Cardiac fibroblast (primary cell): ENCODE measurements around the gene HYAL4.
"Not testable (repeated sequence)": the region's sequence is repeated elsewhere in the genome, so short reads cannot be mapped to it uniquely, and the experiment has no call there.

Source experiments
- DNase-seq, 2 donors: peaks; one replicate each; pipeline versions ENCODE4 v3.0.0 to v3.0.0-alpha.2; 2010; ENCODE audit warnings: low read depth in 2 of 2
- H3K4me3 ChIP-seq, 2 donors: replicated peaks in 1 of 2; 1 replicate in 1 of 2; 2 replicates in 1 of 2; pipeline ENCODE4 v1.5.1; 2011; ENCODE audit warnings: low read depth in 2 of 2, low read length in 2 of 2, mild to moderate bottlenecking in 2 of 2, moderate library complexity in 1 of 2
- CTCF ChIP-seq: IDR thresholded peaks from one replicate; pipeline ENCODE4 v1.5.1; 2011; ENCODE audit warnings: low read depth, mild to moderate bottlenecking, low read length, inconsistent platforms

HYAL4 gene

DNA sequence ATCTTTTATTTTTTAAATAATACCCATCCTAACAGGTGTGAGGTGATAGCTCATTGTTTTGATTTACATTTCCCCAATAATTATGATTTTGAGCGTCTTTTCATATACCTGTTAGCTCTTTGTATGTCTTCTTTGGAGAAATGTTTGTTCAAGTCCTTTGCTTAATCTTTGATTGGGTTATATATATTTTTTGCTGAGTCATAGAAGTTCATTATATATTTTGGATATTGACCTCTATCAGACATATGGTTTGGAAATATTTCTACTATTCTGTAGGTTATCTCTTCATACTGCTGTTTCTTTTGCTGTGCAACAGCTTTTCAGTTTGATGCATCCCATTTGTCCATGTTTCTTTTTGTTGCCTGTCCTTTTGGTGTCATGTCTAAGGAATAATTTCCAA lies 23.6 kb upstream of the HYAL4 start:
- TF ChIP-seq CTCF = no peak
- no peak for DNase-seq
- no peak overlapping the region for H3K4me3 ChIP-seq

- no peak overlapping the region for H3K4me3 ChIP-seq
- no peak for TF ChIP-seq CTCF
- no peak for DNase-seq
These were observed 20.8 kb upstream of the HYAL4 start for GRCh38 chr7:123823898-123824753.

DNA sequence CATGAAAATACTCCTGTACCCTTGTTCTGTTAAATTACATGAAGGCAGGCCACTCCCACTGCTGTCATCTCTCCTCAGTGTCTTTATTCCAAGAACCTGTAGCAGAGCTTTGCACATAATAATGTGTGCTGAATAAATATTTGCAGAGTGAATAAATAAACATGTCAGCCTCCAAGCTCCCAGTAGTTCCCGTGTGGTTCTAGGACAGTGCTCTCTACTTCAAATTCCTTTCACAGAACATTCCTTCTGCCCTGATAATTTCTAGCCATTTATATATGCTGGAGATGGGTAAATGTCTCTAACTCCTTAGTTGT lies 20.3 kb upstream of the HYAL4 start:
- no peak for DNase-seq
- H3K4me3 ChIP-seq = no peak overlapping the region

DNA sequence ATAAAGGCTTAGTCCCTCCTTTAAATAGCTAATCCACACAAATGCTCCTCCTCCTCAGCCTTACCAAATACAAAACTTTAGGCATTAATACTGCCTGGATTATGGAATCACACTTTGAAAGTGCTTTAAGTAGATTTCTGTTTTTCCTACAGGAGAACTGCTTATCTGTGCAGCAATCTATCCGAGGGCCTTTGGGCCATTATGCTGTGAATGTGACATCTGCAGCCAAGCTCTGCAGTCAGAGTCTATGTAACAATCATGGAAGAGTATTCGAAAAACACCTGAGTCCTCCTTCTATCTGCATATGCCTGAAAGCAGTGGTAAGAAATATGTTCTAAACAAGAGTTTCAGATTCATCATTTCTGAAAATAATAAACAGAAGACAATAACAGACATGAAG lies 16.2 kb upstream of the HYAL4 start:
- no peak for DNase-seq
- TF ChIP-seq CTCF = no peak
- no peak overlapping the region for H3K4me3 ChIP-seq

More for the DNA sequence above, 20.3 kb upstream of the HYAL4 start:
- no peak for TF ChIP-seq CTCF

DNA sequence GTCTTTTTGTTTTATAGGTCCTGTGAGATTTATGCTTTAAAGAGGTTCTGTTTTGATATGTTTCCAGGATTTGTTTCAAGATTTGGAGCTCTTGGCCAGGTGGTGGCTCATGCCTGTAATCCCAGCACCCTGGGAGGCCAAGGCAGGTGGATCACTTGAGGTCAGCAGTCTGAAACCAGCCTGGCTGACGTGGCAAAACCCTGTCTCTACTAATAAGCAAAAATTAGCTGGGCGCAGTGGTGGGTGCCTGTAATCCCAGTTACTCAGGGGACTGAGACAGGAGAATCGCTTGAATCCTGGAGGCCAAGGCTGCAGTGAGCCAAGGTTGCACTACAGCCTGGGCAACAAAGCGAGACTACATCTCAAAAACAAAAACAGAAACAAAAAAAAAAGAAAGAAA lies 8.3 kb upstream of the HYAL4 start:
- DNase-seq = no peak
- H3K4me3 ChIP-seq = no peak overlapping the region
- TF ChIP-seq CTCF = no peak

- H3K4me3 ChIP-seq, DNase-seq: not testable (repeated sequence)
These were observed 5.9 kb upstream of the HYAL4 start for GRCh38 chr7:123839106-123839505.

GRCh38 chr7:123844142-123844541 lies 827 bp upstream of the HYAL4 start:
- not testable (repeated sequence) for H3K4me3 ChIP-seq

GRCh38 chr7:123845823-123846216 lies 851 bp downstream of the HYAL4 start:
- no peak for DNase-seq
- TF ChIP-seq CTCF = no peak

More at GRCh38 chr7:123844142-123844541, 827 bp upstream of the HYAL4 start:
- DNase-seq = not testable (repeated sequence)

More at GRCh38 chr7:123845823-123846216, 851 bp downstream of the HYAL4 start:
- H3K4me3 ChIP-seq = no peak overlapping the region
